A549 (cell line): ENCODE results near the gene CDC6.

Experiments used
- BHLHE40 ChIP-seq: IDR thresholded peaks from 2 replicates; pipeline ENCODE4 v1.6.1; 2012; ENCODE audit warnings: low read depth, low read length, inconsistent platforms
- CTCF ChIP-seq: fragments of >200 bp; sonication (Bioruptor Twin); formaldehyde crosslinking; IDR thresholded peaks from 3 replicates; pipeline ENCODE4 v1.5.1; 2016
- HOXA7 ChIP-seq: fragments of 250-450 bp; sonication (Bioruptor Pico); IDR thresholded peaks from 2 replicates; pipeline ENCODE4 v1.5.0; 2020; ENCODE audit warnings: mild to moderate bottlenecking, moderate library complexity
- JUN ChIP-seq, 2 experiments: fragments of >200 bp; sonication (Bioruptor Twin); formaldehyde crosslinking; IDR thresholded peaks; 2 replicates in 1 of 2; 3 replicates in 1 of 2; pipeline ENCODE4 v1.6.1; 2016 to 2017
- ZNF302 ChIP-seq: fragments of 250-450 bp; sonication (Bioruptor Pico); IDR thresholded peaks from 2 replicates; pipeline ENCODE4 v1.9.0; 2021; ENCODE audit warnings: inconsistent platforms, mild to moderate bottlenecking, moderate library complexity

- TF ChIP-seq ZNF302 (CRISPR knock-in tag) (no peak), CTCF (no peak), JUN (IDR thresholded peaks at IDR 0.05) (no peak), HOXA7 (CRISPR knock-in tag) (no peak), BHLHE40 (no peak)
These were observed 38.5 kb downstream of the CDC6 start for GRCh38 chr17:40326014-40326831.
